Stimulated activated CD4-positive, alpha-beta T cell treated with anti-CD3 and anti-CD28 coated beads, Interleukin-15, amount 100 ng/mL, for 24 hours (primary cell): ENCODE results near the gene SLC43A1.

ENCODE experiments used
- DNase-seq: peaks from one replicate; pipeline ENCODE4 v3.0.0-alpha.2; 2020

The SLC43A1 gene

DNA sequence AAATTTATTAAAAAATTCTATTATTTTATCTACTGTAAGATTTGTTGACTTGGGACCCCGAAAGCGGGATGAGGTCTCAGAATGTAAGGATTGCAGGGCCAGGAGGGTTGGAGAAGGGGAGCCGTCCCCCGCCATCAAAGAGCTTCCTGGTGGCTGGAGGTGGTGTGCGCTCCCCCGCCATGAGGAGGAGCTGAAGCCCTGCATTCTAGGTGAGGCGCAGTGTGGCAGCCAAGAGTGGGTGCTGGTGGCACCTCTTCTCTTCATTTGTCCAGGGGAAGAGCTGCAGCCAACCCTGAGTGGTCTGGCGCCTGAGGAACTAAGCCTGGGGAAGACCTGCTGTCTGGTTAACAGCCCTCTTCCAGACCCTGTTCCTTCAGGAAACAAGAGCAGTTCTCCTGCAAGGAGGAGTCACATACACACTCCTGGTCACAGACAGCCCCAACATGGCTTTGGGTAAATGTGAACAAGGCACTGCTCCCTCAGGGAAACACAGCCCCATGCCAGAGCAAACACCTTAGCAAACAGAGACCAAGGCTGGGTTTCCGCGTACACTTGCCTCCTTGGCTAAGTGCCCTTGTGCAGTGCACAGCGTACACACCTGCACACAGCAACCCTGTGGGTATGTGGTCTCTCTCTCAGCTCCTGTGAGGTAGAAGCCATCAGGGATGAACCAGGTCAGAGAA lies 37.9 kb downstream of the SLC43A1 start:
- no peak for DNase-seq

DNA sequence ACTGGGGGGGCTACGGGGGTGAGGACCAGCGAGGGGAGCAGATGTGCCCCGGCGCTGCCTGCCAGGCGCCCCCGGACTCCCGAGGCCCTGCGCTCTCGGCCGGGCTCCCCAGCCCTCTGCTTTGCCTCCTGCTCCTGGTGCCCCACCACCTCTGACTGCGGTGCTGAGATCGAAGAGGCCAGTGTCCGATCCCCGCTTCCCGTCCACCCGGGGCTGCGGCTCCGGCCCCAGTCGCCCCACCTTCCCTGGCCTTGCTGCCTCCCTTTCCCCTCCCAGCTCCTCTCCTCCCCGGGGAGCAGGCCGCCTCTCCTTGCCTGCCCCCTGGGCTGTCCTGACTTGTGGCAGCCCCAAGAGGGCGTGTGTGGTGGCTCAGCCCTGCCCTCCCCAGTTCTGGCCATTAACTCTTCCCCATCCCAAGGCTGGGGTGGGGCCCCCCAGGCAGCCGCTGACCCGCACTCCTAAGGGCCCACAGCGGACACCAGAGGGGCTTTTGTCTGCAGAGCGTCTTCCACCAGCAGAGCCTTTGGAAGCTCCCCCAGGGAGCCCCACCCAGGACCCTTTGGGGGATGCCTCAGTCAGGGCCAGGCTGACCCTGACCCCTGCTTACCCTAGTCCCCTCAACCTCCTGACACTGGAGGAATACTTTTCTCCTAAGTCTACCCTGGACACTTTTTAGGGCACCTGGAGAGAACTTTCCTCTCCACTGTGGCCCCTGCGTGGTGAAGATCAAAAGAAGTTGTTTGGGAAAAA lies 38.6 kb downstream of the SLC43A1 start:
- peak; percentile 53 for DNase-seq

DNA sequence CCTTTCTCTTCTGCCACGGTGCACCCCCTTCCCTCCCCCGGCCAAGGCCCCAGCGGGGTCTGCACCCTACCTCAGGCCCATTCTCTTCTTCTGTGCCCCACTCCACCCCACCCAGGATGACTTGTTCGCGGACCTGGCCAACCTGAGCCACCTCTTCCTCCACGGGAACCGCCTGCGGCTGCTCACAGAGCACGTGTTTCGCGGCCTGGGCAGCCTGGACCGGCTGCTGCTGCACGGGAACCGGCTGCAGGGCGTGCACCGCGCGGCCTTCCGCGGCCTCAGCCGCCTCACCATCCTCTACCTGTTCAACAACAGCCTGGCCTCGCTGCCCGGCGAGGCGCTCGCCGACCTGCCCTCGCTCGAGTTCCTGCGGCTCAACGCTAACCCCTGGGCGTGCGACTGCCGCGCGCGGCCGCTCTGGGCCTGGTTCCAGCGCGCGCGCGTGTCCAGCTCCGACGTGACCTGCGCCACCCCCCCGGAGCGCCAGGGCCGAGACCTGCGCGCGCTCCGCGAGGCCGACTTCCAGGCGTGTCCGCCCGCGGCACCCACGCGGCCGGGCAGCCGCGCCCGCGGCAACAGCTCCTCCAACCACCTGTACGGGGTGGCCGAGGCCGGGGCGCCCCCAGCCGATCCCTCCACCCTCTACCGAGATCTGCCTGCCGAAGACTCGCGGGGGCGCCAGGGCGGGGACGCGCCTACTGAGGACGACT lies 39.3 kb downstream of the SLC43A1 start:
- DNase-seq, result peak; percentile 50

DNA sequence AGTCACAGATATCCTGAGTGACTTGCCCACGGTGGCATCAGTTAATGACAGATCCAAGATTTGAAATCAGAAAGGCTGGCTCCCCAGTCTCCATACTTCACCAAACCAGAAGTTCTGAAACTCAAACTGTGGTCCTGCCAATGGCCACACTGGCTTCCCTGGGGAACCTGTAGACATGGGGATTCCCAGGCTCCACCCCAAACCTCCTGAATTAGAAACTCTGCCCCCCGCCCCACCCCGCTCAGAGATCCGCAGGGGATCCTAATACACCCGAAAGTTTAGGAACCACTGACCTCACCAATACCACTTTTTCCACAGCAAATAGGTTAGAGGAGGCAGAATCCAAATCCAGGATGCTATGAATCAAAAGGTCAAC lies 39.8 kb downstream of the SLC43A1 start:
- no peak for DNase-seq

DNA sequence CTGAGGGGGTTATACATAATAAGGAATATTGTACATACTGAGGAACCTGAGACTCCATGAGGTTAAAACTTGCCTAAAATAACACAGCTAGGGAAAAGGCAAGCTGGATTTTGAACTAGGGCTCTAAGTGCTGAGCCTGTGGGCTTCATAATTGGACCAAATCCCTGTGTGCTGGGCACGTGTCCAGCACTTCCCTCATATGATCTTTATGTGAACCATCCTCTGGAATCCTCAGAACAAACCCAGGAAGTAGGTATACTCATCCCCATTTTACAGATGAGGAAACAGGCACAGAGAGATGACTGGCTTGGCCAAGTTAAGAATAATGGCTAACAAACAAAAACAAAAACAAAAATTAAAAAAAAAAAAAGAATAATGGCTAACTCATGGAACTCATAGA lies 40.3 kb downstream of the SLC43A1 start:
- DNase-seq, result no peak

DNA sequence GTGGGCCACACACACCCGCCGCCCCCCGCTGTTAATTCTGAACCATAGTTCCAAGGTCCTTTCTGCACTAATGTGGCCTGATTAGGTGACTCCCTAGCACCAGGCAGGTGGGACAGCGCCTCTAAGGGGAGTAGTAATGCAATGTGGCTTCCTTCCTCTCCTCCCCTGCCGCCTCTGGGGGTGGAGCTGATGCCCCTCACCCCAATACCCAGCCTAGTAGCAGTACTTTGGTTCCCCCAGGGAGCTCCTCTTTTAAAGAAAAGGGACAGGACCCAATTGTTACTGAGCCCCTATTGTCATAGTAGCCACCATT lies 40.7 kb downstream of the SLC43A1 start:
- no peak for DNase-seq

DNA sequence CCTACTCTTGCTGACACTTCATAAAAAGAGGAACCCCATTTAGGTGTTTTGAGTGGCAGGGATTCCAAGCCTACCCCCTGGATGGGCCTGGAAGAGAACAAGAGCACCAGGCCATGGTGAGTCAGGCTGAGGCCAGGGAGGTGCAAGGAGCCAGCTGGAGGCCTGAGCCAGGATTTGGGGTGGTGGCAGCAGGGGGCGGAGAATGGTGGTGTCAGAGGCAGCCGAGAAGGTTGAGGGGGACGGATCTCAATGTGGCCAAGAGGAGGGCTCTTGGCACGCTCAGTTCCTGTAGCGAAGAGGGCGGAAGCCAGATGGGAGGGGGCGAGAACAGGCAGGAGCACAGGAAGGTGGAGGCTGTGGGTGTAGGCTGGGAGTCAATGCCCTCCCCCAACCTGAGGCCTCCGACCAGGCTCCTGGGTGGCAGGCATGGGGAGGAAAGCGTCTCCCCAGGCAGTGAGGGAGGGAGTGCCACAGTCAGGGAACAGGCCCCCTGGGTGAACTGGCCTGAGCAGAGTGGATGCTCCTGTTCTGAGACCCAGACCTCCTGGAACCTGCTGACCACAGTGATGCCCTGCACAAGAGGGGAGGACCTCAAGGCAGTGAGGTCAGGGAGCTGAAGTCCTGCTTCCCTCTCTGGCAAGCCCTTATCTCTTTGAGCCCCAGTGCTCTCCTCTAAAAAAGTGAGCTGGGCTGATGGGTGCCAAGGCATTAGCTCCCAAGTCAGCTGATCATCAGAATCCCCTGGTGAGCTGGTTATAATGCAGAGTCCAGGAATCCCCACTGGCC lies 41.3 kb downstream of the SLC43A1 start:
- peak; percentile 52 for DNase-seq

DNA sequence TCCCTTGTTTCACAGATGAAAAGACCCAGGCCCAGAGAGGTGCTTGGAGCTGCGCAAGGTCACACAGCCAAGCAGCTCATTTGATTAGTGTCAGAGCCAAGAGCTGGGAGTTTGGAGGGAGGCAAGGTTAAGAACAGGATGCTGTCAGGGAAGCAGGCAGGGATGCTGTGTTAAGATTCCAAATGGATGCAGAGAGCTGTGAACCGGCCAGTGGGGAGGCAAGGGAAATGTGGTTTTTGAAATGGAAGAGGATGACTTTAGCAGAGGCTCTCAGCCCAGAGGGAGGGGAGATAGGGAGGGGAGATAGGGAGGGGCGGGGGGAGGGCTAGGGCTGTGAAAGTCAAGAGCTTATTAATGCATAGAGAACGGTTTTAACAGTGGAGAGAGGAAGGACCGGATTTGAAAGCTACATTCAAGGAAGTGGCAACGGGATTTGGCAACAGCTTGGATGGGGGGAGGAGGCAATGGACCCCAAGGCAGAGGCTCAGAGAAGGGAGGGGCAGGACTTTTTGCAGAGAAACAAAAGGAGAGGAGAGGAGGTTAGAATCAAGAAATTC lies 42.1 kb downstream of the SLC43A1 start:
- no peak for DNase-seq

DNA sequence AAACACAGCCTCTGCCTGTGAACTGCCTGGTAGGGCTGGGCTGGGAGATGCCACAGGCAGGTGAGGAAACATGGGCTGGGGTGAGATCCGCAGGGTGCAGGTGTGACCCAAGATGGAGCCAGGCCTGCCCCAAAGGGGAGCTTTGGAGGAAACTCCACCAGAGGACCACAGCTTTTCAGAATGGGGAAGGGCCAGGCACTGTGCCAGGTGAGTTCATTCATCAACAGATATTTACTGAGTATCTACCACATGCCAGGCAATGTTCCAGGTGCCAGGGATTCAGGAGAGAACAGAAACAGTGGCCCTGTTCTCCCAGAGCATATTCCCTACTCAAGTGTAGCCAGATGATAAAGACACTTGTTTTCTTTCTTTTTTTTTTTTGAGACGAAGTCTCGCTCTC lies 44.0 kb downstream of the SLC43A1 start:
- DNase-seq, result no peak

DNA sequence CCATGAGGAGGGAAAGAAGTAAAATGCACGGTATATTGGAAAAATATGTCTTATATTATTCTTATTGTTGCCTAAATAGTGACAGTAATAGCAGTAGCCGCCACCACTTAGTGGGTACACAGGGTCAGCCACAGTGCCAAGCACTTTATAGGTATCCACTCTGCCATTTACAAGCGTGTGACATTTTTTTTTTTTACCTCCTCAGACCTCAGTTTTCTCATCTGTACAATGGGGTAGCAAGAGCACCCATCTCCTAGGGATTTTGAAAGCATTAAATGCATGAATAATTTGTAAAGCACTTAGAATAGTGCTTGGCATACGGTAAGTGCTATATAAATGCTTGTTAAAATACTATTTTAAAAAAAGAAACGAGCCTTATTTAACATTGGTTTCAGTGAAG lies 46.2 kb downstream of the SLC43A1 start:
- DNase-seq, result no peak

DNA sequence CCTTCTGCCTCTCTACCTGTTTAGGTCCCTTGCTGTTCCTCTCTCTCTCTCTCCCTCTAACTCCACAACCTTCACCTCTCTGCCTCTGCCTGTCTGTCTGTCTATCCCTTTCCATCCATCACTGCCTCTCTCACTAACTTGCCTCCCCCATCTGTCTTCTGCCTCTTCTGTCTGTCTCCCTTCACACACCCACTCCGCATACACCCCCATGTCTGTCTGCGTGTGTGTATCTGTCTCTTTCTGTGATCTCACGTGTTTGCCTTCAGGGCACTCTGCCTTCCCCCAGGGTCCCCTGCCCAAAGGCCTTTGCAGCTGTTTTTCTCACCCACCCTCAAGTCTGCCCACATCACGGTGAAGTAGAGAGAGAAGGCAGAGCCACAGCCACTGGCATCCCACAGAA lies 47.2 kb downstream of the SLC43A1 start:
- no peak for DNase-seq

DNA sequence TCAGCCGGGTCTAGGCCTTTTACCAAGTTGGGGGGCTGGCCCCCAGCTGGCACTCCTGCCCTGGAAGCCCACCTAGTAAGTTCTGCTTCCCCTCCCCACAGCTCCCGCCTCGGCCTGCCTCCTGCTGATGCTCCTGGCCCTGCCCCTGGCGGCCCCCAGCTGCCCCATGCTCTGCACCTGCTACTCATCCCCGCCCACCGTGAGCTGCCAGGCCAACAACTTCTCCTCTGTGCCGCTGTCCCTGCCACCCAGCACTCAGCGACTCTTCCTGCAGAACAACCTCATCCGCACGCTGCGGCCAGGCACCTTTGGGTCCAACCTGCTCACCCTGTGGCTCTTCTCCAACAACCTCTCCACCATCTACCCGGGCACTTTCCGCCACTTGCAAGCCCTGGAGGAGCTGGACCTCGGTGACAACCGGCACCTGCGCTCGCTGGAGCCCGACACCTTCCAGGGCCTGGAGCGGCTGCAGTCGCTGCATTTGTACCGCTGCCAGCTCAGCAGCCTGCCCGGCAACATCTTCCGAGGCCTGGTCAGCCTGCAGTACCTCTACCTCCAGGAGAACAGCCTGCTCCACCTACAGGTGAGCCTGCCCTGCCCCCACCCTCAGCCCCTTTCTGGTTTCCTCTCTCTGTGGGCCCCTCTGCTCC lies 47.9 kb downstream of the SLC43A1 start:
- DNase-seq, result no peak

DNA sequence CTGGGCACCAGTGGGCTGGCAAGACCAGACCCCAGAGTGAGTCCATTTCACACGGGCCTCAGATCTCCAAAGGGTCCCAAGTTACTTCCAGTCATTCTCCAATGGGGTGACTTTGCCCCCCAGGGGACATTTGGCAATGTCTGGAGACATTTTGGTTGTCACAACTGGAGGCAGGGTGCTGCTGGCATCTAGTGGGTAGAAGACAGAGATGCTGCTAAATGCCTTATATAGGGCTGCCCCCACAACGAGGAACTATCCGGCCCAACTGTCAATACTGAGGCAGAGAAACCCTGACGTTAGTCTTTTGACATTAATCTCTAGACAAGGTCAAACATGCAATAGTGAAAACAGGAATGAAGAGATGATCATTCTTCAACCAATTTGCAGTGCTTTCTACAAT lies 48.8 kb downstream of the SLC43A1 start:
- DNase-seq, result no peak

DNA sequence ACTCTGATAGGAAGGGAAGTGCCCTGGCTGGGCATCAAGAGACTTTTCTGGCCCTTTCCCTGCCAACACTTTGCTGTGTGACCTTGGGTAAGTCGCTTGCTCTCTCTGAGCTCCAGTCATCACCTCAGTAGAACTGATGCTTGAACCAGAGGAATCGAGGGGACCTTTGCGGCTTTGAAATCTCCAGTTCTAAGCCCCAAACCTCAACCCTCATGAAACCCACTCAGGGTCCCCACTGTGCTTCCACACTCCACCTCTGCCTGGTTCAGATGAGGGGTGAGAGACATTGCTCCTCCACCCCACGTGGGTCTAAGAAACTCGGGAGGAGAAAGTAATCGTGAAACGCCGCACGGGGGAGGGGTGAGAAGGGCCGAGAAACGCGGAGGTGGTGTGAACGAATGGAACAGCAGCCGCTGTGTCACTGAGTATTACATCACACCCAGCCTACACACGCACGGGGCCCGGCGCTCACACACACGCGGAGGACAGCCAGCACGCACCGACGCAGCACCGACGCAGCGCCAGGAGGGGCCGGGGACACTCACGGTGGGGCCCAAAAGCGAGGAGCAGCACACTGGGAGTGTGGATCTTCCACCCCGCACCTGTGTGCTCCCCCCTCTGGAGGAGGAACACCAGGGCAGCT lies 50.8 kb downstream of the SLC43A1 start:
- DNase-seq, result no peak

DNA sequence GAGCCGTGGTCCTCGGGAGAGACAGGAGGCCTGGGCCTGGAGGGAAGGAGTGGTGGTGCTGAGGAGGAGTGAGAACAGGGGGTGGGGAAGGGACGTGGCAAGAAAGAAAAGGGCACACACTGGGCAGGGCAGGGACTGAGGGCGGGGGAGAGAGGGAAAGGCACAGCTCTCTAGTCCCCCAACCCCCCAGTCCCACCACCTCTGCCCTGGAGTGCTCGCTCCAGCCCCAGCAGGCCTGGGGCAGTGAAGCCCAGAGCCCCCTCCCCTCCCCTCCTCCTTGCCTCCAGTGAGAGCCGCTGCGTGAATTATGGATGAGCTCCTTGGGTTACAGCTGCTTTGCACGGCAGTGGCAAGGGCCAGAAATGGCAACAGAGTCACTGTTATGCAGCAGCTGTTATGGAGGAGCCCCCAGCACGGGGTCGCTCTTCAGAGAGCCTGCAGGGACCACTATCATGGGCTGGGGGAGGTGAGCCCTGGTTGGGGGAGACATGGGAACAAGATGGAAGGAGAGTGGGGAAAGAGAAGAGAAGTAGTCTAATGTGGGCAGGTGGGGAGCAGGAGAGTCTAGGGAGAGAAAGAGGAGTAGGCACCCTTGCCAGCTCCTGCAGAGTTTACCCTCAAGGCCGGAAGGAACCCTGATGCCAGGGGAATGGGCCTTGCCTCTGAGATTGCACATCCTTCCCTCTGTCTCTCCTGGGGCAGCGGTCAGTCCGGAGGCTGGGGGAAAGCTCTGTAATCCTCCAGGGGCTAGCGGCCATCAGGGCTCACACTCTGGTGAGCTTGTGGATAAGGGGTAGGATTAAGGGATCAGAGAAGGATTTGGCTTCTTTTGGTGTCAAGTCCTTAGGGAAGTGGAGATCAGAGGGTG lies 51.6 kb downstream of the SLC43A1 start:
- DNase-seq, result no peak

DNA sequence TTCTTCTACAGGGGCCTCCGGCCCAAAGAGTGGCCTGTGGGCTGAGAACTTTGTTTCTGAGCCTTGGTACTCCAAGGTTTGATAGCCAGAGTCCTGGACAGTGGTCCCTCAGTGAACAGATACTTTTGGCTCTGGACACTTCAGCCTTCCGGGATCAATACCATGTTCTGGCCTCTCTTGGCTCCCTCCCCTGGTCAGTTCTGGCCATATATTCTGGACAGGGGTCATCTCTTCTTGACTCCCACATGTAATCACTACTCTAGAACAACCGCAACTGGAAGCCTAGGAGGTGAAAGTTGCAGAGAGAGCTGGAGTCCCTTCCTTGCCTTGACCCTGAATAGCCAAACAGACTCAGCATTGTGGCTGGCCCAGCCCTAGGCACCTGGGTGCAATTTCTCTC lies 52.9 kb downstream of the SLC43A1 start:
- DNase-seq, result no peak

DNA sequence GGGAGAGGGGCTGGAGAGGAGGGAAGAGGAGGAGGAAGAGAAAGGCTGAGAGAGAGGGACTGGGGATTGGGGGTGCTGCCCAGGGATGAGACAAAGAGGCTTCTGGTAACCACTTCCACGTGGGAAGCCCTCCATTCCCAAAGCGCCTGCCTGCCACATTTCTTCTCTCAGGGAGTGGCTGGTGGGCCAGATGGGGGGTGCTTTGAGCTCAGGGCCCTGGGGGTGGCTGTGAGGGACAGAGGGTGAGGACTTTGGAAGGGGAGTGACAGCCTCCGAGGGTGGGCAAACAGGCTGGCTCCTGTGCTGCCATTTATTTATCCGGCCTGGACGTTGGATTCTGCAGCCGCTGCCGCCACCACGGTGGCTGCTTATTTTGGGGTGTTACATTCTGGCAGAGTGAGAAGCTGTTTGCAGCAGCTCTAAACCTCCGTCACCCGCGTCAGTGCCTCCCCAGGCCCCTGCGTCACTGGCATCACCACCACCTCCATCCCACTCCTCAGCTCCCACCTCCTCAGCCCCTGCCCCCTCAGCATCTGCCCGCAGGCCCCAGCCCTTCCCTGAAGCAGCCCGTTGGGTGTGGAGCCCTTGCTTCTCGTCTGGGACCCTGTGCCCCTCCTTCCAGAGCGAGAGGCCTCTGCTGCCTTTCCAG lies 53.5 kb downstream of the SLC43A1 start:
- no peak for DNase-seq

DNA sequence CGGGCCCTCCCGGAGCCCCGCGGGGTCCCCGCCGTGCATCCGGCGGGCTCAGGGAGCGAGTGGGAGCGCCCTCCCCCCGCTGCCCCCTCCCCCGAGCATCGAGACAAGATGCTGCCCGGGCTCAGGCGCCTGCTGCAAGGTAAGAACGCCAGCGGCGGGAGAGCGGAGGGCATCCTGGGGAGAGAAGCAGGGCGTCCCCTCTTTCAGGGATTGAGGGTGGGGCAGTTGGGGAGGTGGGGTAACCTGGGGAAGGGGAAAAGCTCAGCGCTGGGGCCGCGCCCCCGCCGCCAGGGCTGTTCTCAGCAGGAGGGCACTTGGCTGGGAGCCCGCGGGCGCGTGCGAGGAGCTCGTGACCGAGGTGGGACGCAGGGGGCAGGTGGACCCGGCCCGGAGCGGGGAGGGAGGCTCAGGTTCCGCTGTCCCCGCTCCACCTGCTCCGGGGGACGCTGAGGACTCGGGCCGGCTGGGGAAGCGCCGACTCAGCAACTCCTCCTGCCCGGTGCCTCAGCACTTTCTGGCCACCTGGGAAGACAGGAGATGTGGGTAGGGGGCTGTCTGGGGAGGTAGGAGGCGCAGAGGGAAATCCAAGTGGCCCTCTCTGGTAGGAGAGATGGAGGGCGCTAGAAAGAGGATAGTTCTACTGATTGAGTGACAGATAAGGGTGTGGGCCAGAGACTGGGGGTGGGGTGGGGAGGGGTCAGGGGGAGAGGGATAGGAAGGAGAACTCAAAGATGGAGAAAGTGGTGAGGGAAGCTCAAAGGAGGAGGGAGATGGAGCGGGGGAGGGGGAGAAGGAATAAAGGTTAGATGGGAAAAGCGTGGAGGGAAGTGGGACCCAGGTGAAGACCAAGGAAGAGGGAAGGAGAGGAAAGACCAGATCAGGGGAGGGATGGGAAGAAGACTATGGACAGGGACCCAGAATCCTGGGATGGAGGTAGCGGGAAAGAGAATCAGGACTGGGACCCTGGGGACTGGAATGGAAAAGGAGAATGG lies 54.4 kb downstream of the SLC43A1 start:
- DNase-seq, result no peak
